IPS DF 6.9 (cell line): Measurements from ENCODE around the gene DCAF4.
"Not testable (repeated sequence)": the region's sequence is repeated elsewhere in the genome, so short reads cannot be mapped to it uniquely, and the experiment has no call there.

Source experiments
- DNase-seq: peaks from one replicate; pipeline ENCODE4 v3.0.0-alpha.2; 2013; ENCODE audit warnings: low read depth, low spot score
- H3K27ac ChIP-seq: one replicate; pipeline ENCODE4 v1.5.1; 2013; ENCODE audit warnings: low read length, control low read depth
- H3K27me3 ChIP-seq: 2 replicates; pipeline ENCODE4 v1.6.1; 2013; ENCODE audit warnings: mild to moderate bottlenecking, low read length; ENCODE audit not compliant: control insufficient read depth, insufficient read depth
- H3K36me3 ChIP-seq: 2 replicates; pipeline ENCODE4 v1.6.1; 2013; ENCODE audit warnings: low read length; ENCODE audit not compliant: control insufficient read depth, insufficient read depth
- H3K4me1 ChIP-seq: 2 replicates; pipeline ENCODE4 v1.6.1; 2013; ENCODE audit warnings: low read length; ENCODE audit not compliant: control insufficient read depth, insufficient read depth
- H3K4me3 ChIP-seq: 2 replicates; pipeline ENCODE4 v1.5.1; 2013; ENCODE audit warnings: mild to moderate bottlenecking, low read length
- H3K9me3 ChIP-seq: 2 replicates; pipeline ENCODE4 v1.6.1; 2013; ENCODE audit warnings: low read length, inconsistent platforms; ENCODE audit not compliant: control insufficient read depth, insufficient read depth
- WGBS: extraction: QIAGEN DNeasy Blood & Tissue Kit; methylation state at CpG from one replicate; pipeline ENCODE4 v1.1.7; 2013; ENCODE audit warnings: mixed read lengths, missing lambda C conversion rate; ENCODE audit not compliant: insufficient read length, insufficient coverage; 5-methylcytosine and 5-hydroxymethylcytosine counted together

Gene DCAF4

GRCh38 chr14:72986857-72987256, 60.6 kb downstream of the DCAF4 start:
- WGBS = no CpG with 5 or more reads among the region's 2 CpGs
- Histone ChIP-seq H3K4me1 (no peaks in the 10 kb centered on the region), H3K36me3 (no peaks in the 10 kb centered on the region), H3K9me3 (no peaks in the 10 kb centered on the region), H3K27ac (no peak overlapping the region), H3K27me3 (no peaks in the 10 kb centered on the region), H3K4me3 (no peak overlapping the region)
- no peak for DNase-seq

- Histone ChIP-seq H3K9me3 (no peaks in the 10 kb centered on the region), H3K27ac (no peak overlapping the region), H3K4me1 (no peaks in the 10 kb centered on the region), H3K36me3 (peaks cover 4% of the 10 kb centered on the region; the same call in 1 of the 2 replicates), H3K4me3 (no peak overlapping the region), H3K27me3 (no peaks in the 10 kb centered on the region)
- no CpG with 5 or more reads among the region's 8 CpGs for WGBS
- DNase-seq = no peak
Observed at GRCh38 chr14:72990171-72990570, 63.9 kb downstream of the DCAF4 start.

DNA sequence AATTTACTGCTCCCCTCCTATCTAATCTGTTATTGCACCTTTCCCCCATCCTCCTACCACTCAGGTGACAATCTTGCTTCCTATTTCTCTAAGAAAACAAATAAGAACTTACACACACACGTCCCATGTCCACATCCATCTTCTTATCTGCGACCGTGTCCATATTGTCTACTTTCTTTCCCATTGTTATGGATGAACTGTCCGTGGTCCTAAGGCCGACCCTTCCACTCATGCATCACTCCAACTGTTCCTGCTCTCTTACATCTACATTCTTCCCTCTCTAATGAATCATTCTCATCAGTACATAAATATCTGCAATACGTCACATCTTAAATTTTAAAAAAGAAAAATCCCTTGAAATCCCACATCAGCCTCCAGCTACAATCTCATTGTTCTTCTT, 70.7 kb downstream of the DCAF4 start:
- H3K27ac ChIP-seq = no peak overlapping the region
- 0 out of 2 replicates have a peak, but pooled peaks cover 2% of the 10 kb centered on the region for H3K4me1 ChIP-seq
- H3K36me3 ChIP-seq = peaks cover 7% of the 10 kb centered on the region; the same call in 1 of the 2 replicates
- no peaks in the 10 kb centered on the region for H3K9me3 ChIP-seq
- H3K27me3 ChIP-seq = no peaks in the 10 kb centered on the region
- no peak overlapping the region for H3K4me3 ChIP-seq
- WGBS = 100% methylated on average over 1 of the region's 6 CpGs
- no peak for DNase-seq

DNA sequence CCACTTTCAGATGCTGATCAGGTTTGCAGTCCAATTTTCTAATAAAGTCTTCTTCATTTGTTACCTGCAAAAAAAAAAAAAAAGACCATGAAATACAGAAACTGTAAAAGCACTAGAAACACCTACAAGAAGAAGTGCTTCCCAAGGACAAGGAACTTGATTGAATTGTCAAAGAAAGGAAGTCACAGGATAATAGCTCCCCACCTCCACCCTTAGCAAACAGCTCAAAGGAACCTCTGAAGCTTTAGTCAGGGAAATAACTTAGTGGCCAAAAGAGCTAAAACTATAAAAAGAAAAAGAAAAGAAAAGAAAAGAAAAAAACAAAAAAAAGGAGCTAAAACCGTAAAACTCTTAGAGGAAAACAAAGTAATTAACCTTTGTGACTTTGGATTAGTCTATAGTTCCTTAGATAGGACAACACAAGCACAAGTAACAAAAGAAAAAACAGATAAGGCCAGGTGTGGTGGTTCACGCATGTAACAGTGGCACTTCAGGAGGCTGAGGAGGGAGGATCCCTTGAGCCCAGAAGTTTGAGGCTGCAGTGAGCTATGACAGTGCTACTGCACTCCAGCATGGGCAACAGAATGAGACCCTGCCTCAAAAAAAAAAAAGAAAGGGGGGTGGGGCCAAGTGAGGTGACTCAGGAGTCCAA, 72.1 kb downstream of the DCAF4 start:
- DNase-seq = no peak
- Histone ChIP-seq H3K9me3 (no peaks in the 10 kb centered on the region), H3K27me3 (no peaks in the 10 kb centered on the region), H3K27ac (no peak overlapping the region), H3K4me3 (no peak overlapping the region), H3K4me1 (0 out of 2 replicates have a peak, but pooled peaks cover 2% of the 10 kb centered on the region), H3K36me3 (peaks cover 4% of the 10 kb centered on the region; the same call in 1 of the 2 replicates)
- WGBS = no CpG with 5 or more reads among the region's 2 CpGs

DNA sequence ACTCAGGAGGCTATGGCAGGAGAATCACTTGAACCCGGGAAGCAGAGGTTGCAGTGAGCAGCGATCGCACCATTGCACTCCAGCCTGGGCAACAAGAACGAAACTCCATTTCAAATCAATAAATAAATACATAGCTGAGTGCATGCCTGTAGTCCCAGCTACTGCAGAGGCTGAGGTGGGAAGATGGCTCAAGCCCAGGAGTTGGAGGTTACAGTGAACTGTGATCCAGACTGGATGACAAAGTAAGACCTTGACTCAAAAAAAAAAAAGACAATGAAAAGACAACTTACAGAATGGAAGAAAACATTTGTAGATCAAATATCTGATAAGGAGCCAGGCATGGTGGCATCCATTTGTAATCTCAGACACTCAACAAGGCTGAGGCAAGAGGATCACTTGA, 73.1 kb downstream of the DCAF4 start:
- whole genome bisulfite sequencing = no CpG with 5 or more reads among the region's 4 CpGs
- H3K36me3 ChIP-seq = peaks cover 4% of the 10 kb centered on the region; the same call in 1 of the 2 replicates
- H3K4me3 ChIP-seq = no peak overlapping the region

GRCh38 chr14:73000073-73000472, 73.8 kb downstream of the DCAF4 start:
- Histone ChIP-seq H3K27me3 (no peaks in the 10 kb centered on the region), H3K9me3 (no peaks in the 10 kb centered on the region), H3K4me3 (no peak overlapping the region), H3K36me3 (peaks cover 4% of the 10 kb centered on the region; the same call in 1 of the 2 replicates), H3K4me1 (0 out of 2 replicates have a peak, but pooled peaks cover 2% of the 10 kb centered on the region), H3K27ac (no peak overlapping the region)
- no CpG with 5 or more reads among the region's 2 CpGs for WGBS
- no peak for DNase-seq

More for the DNA sequence above, 73.1 kb downstream of the DCAF4 start:
- 0 out of 2 replicates have a peak, but pooled peaks cover 2% of the 10 kb centered on the region for H3K4me1 ChIP-seq
- H3K27ac ChIP-seq = no peak overlapping the region
- H3K9me3 ChIP-seq = no peaks in the 10 kb centered on the region
- no peak for DNase-seq
- no peaks in the 10 kb centered on the region for H3K27me3 ChIP-seq

DNA sequence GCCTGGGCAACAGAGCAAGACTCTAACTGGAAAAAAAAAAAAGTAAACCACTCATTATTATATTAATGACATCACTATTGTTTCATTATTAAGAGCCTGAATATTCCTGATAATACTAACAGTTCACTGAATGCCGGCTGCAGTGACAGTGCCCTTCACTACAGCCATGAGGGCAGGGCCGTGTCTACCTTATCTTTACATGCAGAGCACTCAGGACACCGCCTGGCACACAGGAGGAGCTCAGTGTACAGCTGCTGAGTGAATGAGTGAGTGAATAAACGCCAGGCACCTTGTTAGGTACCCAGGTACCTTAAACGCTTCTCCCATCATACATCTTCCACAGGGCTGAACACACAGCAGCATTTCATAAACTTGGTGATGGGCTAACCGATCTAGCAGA, 77.4 kb downstream of the DCAF4 start:
- no peak for DNase-seq
- Histone ChIP-seq H3K36me3 (no peaks in the 10 kb centered on the region), H3K27ac (no peak overlapping the region), H3K4me3 (no peak overlapping the region), H3K27me3 (no peaks in the 10 kb centered on the region), H3K9me3 (no peaks in the 10 kb centered on the region), H3K4me1 (no peaks in the 10 kb centered on the region)
- WGBS = no CpG with 5 or more reads among the region's 6 CpGs

GRCh38 chr14:73004641-73005040, 78.4 kb downstream of the DCAF4 start:
- DNase-seq, H3K27me3 ChIP-seq, H3K27ac ChIP-seq, H3K9me3 ChIP-seq, H3K36me3 ChIP-seq, H3K4me3 ChIP-seq, H3K4me1 ChIP-seq: not testable (repeated sequence)
- WGBS = no CpG with 5 or more reads among the region's 9 CpGs

GRCh38 chr14:73007835-73008234, 81.6 kb downstream of the DCAF4 start:
- no peak overlapping the region for H3K27ac ChIP-seq
- no peaks in the 10 kb centered on the region for H3K9me3 ChIP-seq
- H3K4me1 ChIP-seq = no peaks in the 10 kb centered on the region
- no peaks in the 10 kb centered on the region for H3K27me3 ChIP-seq
- WGBS = no CpG with 5 or more reads among the region's 5 CpGs
- H3K36me3 ChIP-seq = no peaks in the 10 kb centered on the region
- DNase-seq = no peak
- no peak overlapping the region for H3K4me3 ChIP-seq

DNA sequence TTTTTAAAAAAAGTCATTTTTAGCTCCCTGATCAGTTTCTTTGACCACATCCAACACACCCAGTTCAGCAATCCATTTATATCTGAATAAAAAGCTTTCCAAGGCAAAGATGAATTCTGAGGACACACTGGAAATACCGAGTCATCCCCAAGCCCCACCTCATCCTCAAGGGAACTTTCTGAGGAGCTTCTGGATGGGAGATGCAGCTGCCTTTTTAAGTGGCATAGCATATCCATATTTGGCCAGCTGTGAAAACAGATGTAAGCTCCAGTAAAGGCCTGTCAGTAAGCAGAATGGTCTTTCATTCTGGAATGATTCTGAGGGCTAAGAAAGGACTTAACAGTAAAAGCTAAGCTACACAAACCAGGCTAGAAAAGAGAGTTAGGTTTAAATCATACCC, 82.2 kb downstream of the DCAF4 start:
- H3K4me1 ChIP-seq = no peaks in the 10 kb centered on the region
- no peaks in the 10 kb centered on the region for H3K36me3 ChIP-seq
- no peaks in the 10 kb centered on the region for H3K9me3 ChIP-seq
- no CpG with 5 or more reads among the region's 1 CpG for WGBS
- DNase-seq = no peak
- H3K27me3 ChIP-seq = no peaks in the 10 kb centered on the region
- H3K27ac ChIP-seq = no peak overlapping the region
- no peak overlapping the region for H3K4me3 ChIP-seq
